ENCODE data around the gene CCDC191.

The CCDC191 gene

GRCh38 chr3:113968986-113969385, 87.3 kb downstream of the CCDC191 start:
- DNase-seq (ENCODE audit: low read depth) = no peak

DNA sequence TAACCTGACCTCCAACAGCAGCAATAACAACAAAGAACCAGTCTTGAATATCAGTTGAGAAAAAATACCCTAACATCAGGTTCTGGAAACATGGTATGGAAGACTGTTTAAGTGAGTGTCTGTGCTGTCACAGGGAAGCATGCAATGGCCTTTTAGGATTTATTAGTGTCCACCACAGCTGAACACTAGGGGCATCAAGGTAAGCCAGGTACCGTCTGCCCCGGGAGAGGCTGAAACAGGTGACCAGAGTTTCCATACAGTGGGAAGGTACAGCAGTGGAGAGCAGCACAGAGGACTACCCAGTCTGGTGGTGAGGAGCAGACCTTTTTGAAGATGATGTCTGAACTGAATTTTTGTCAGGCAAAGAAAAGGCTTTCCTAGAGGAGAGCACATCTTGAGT, 90.2 kb downstream of the CCDC191 start:
- DNase-seq (ENCODE audit: low read depth) = no peak

GRCh38 chr3:113963879-113964278, 92.4 kb downstream of the CCDC191 start:
- no peak for DNase-seq (ENCODE audit: low read depth)

DNA sequence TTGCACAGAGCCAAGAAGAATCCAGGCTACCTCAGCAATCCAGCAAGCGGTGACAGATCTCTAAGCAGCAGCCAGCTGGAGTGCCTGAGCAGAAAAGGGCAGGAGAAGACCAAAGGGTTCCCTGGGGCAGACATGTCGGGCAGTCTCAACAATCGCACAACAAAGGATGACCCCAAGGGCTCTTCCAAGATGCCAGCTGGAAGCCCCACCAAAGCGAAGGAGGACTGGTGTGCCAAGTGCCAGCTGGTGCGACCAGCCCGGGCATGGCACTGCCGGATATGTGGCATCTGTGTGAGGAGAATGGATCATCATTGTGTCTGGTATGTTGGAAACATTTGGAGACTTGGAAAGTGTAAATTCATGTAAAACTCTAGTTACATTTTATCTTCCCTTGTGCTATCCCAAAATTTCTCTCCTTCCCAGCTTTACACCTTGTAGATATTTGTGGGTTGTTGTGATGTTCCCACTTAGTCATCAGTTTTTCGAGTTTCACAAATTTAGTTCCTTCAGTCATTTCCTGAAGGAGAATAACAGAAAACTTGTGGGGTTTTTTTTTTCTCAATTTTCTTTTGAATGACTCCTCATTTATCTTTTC, 102.1 kb downstream of the CCDC191 start:
- DNase-seq (ENCODE audit: low read depth) = no peak

GRCh38 chr3:113953677-113954076, 102.6 kb downstream of the CCDC191 start:
- DNase-seq (ENCODE audit: low read depth) = no peak

- no peak for DNase-seq (ENCODE audit: low read depth)
Observed at GRCh38 chr3:113952921-113953320, 103.4 kb downstream of the CCDC191 start.

- no peak for DNase-seq (ENCODE audit: low read depth)
Observed at GRCh38 chr3:113948015-113948917, 108.1 kb downstream of the CCDC191 start.

DNA sequence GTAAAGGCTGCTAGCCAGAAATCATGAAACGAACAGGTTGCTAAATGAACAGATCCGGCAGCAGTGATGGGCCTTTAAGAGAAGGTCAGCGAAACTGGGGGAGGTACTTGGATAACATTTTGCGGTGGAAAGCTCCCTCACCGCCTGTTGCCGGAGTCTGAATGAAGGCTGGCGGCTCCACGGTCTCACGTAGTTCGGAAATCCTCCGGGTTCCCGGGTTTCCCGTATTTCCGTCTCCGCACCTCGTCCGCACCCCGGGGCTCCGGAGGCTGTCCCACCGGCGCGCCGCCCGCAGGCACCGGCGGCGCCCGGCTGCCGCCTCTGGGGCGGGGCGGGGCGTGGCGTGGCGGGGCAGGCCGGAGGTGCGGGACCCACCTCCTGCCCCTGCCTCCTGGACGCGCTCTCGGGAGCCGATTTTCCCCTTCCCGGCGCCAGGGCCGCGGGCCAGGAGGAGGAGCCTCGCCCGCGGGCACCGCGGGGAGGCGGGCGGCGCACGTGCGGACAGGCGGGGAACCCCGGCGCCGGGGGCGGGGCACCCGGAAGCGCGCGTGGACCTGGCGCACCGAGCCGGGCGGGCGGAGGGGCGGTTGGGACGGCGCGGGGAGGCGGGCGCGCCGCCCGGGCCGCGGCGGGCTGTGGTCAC, 108.8 kb downstream of the CCDC191 start, which contains the start of gene ZDHHC23:
TSS of gene ZDHHC23 (plus strand) at position 642 of the 643 bp plus-strand sequence. CDS start 790 bp downstream, outside the sequence.
- DNase-seq (ENCODE audit: low read depth) = peak; percentile 48

DNA sequence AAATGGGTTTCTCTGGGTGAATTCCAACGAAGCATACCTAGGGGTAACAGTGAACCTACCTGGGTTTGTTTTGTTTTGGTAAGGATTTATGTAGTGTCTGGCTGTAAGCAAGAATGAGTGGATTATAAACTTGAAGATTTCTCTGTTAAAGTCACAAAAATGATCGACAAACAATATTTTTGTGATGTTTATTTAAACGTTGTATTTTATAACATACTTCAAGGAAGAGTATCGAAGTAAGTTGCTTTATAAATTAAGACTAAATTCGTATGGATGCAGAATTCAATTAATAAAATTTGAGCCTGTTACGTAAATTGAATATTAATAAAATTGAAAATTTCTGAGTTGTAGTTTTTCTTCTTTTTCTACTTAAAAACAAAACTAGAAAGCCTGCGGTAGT, 109.5 kb downstream of the CCDC191 start:
- no peak for DNase-seq (ENCODE audit: low read depth)

DNA sequence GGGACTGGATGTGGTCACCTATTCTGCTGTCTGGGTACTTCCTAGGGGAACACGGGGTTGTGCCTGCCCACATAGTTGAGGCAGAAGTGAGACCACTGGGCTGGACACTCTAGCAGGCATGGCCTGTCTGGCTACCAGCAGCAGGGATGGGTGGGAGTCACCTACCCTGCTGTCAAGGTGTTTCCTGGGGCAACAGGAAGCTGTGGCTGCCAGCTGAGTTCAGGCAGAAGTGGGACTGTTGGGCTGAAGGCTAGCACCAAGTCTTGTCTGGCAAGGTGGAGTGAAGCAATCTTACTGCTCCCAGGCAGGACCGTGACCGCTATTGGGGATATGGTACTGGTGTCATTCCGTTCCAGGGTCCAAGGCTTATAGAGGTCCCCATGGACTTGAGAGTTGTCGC, 128.8 kb downstream of the CCDC191 start:
- no peak for DNase-seq (ENCODE audit: low read depth)

DNA sequence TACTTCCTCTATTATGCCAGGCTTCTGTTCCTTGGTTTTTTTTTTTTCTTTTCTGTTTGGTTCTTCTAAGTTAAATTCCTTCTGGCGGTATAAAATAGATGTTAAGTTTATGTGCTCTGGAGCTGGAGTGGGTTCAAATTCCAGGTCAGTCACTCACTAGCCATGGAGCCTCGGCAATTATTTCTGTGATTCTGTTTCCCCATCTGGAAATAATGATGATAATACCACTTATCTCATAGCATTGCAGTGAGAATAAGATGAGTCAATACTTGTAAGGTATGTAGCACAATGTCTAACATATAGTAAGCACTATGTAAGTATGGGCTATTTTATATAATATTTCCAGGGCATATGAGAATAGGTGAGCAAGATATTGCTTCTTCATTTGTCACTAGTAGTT, 141.7 kb downstream of the CCDC191 start:
- DNase-seq (ENCODE audit: low read depth) = no peak

Data from activated gamma-delta T cell treated with anti-CD3 and anti-CD28 coated beads, Interleukin-2, amount 50 U/mL, for 16 hours (primary cell).